HAP-1 (cell line): ENCODE data around the gene ZRANB3.
"Not testable (repeated sequence)": the region's sequence is repeated elsewhere in the genome, so short reads cannot be mapped to it uniquely, and the experiment has no call there.

Source experiments
- DNase-seq, 2 experiments: peaks; one replicate each; pipeline ENCODE4 v3.0.0-alpha.2; 2016 to 2020; ENCODE audit warnings: low spot score in 2 of 2
- H3K27me3 ChIP-seq: fragments of 250-450 bp; sonication (Bioruptor Pico); 2 replicates; pipeline ENCODE4 v1.5.1; 2020; ENCODE audit warnings: low read depth, mild to moderate bottlenecking, moderate library complexity
- H3K36me3 ChIP-seq: fragments of 250-450 bp; sonication (Bioruptor Pico); replicated peaks from 2 replicates; pipeline ENCODE4 v1.5.1; 2020; ENCODE audit warnings: mild to moderate bottlenecking
- H3K4me1 ChIP-seq: fragments of 250-450 bp; sonication (Bioruptor Pico); 2 replicates; pipeline ENCODE4 v1.5.1; 2020; ENCODE audit warnings: mild to moderate bottlenecking
- H3K4me3 ChIP-seq: fragments of 250-450 bp; sonication (Bioruptor Pico); 2 replicates; pipeline ENCODE4 v1.5.1; 2020; ENCODE audit warnings: mild to moderate bottlenecking, moderate library complexity
- H3K9me3 ChIP-seq: fragments of 250-450 bp; sonication (Bioruptor Pico); 2 replicates; pipeline ENCODE4 v1.5.1; 2020; ENCODE audit warnings: mild to moderate bottlenecking, moderate library complexity
- in situ Hi-C: fragments of 300-500 bp; cut with MboI; formaldehyde crosslinking; loops from 3 replicates; pipeline ENCODE4 v1.14.3; 2020; ENCODE audit warnings: low sequenced_read_pairs, inconsistent platforms, mixed read lengths

The ZRANB3 gene

GRCh38 chr2:135130751-135131150, 400.3 kb downstream of the ZRANB3 start:
- H3K4me1 ChIP-seq = peaks cover 3% of the 10 kb centered on the region; the same call in 1 of the 2 replicates
- in situ Hi-C loops = no loop called here
- no peaks in the 10 kb centered on the region for H3K27me3 ChIP-seq
- H3K36me3 ChIP-seq = peaks cover 42% of the 10 kb centered on the region
- H3K9me3 ChIP-seq = no peaks in the 10 kb centered on the region
- no peak overlapping the region for H3K4me3 ChIP-seq
- DNase-seq = no peak

GRCh38 chr2:135125940-135126339, 405.1 kb downstream of the ZRANB3 start:
- in situ Hi-C loops = no loop called here
- H3K9me3 ChIP-seq = no peaks in the 10 kb centered on the region
- peaks cover 20% of the 10 kb centered on the region for H3K36me3 ChIP-seq
- H3K4me3 ChIP-seq = no peak overlapping the region
- no peaks in the 10 kb centered on the region for H3K27me3 ChIP-seq
- DNase-seq = no peak
- no peaks in the 10 kb centered on the region for H3K4me1 ChIP-seq

GRCh38 chr2:135124924-135125886, 405.8 kb downstream of the ZRANB3 start:
- no peak overlapping the region for H3K4me3 ChIP-seq
- H3K9me3 ChIP-seq = no peaks in the 10 kb centered on the region
- no peaks in the 10 kb centered on the region for H3K4me1 ChIP-seq
- H3K27me3 ChIP-seq = no peaks in the 10 kb centered on the region
- H3K36me3 ChIP-seq = peaks cover 17% of the 10 kb centered on the region
- no peak for DNase-seq
- in situ Hi-C loops = no loop called here

- DNase-seq, H3K27me3 ChIP-seq, H3K4me1 ChIP-seq, in situ Hi-C loops, H3K4me3 ChIP-seq, H3K9me3 ChIP-seq: not testable (repeated sequence)
- peaks cover 14% of the 10 kb centered on the region for H3K36me3 ChIP-seq
These were observed 409.4 kb downstream of the ZRANB3 start for GRCh38 chr2:135121658-135122039.

- H3K27me3 ChIP-seq = no peaks in the 10 kb centered on the region
- peaks cover 9% of the 10 kb centered on the region for H3K36me3 ChIP-seq
- in situ Hi-C loops = no loop called here
- H3K4me1 ChIP-seq = no peaks in the 10 kb centered on the region
- no peak for DNase-seq
- no peak overlapping the region for H3K4me3 ChIP-seq
- no peaks in the 10 kb centered on the region for H3K9me3 ChIP-seq
These were observed 409.9 kb downstream of the ZRANB3 start for GRCh38 chr2:135121016-135121657.

- H3K4me1 ChIP-seq = no peaks in the 10 kb centered on the region
- no peaks in the 10 kb centered on the region for H3K36me3 ChIP-seq
- H3K9me3 ChIP-seq = no peaks in the 10 kb centered on the region
- no peak for DNase-seq
- no peaks in the 10 kb centered on the region for H3K27me3 ChIP-seq
- H3K4me3 ChIP-seq = no peak overlapping the region
- in situ Hi-C loops = no loop called here
These were observed 411.4 kb downstream of the ZRANB3 start for GRCh38 chr2:135119582-135119981.

GRCh38 chr2:135113322-135113721, 417.7 kb downstream of the ZRANB3 start:
- in situ Hi-C loops = no loop called here
- H3K27me3 ChIP-seq = no peaks in the 10 kb centered on the region
- no peak overlapping the region for H3K4me3 ChIP-seq
- no peaks in the 10 kb centered on the region for H3K9me3 ChIP-seq
- DNase-seq = no peak
- H3K4me1 ChIP-seq = 0 out of 2 replicates have a peak, but pooled peaks cover 4% of the 10 kb centered on the region
- H3K36me3 ChIP-seq = no peaks in the 10 kb centered on the region; the same call in 1 of the 2 replicates

GRCh38 chr2:135105513-135106316, 425.3 kb downstream of the ZRANB3 start:
- H3K27me3 ChIP-seq, in situ Hi-C loops, H3K4me3 ChIP-seq, H3K36me3 ChIP-seq, DNase-seq, H3K4me1 ChIP-seq, H3K9me3 ChIP-seq: not testable (repeated sequence)

- in situ Hi-C loops = no loop called here
- no peak for DNase-seq
- no peak overlapping the region for H3K4me3 ChIP-seq
These were observed 427.2 kb downstream of the ZRANB3 start for GRCh38 chr2:135103843-135104242.

GRCh38 chr2:135099802-135100483, 431.1 kb downstream of the ZRANB3 start:
- no peak overlapping the region for H3K4me3 ChIP-seq
- no peaks in the 10 kb centered on the region for H3K27me3 ChIP-seq
- in situ Hi-C loops = no loop called here
- no peaks in the 10 kb centered on the region for H3K4me1 ChIP-seq
- no peak for DNase-seq
- H3K9me3 ChIP-seq = peaks cover 2% of the 10 kb centered on the region; the same call in 1 of the 2 replicates
- peaks cover 13% of the 10 kb centered on the region; the same call in 1 of the 2 replicates for H3K36me3 ChIP-seq

More at GRCh38 chr2:135103843-135104242, 427.2 kb downstream of the ZRANB3 start:
- H3K9me3 ChIP-seq = peaks cover 2% of the 10 kb centered on the region; the same call in 1 of the 2 replicates
- H3K27me3 ChIP-seq = no peaks in the 10 kb centered on the region
- no peaks in the 10 kb centered on the region for H3K4me1 ChIP-seq
- H3K36me3 ChIP-seq = peaks cover 9% of the 10 kb centered on the region; the same call in 1 of the 2 replicates

GRCh38 chr2:135097532-135098231, 433.3 kb downstream of the ZRANB3 start:
- in situ Hi-C loops = no loop called here
- DNase-seq = no peak
- Histone ChIP-seq H3K36me3 (peaks cover 12% of the 10 kb centered on the region; the same call in 1 of the 2 replicates), H3K4me3 (no peak overlapping the region), H3K4me1 (no peaks in the 10 kb centered on the region), H3K27me3 (no peaks in the 10 kb centered on the region), H3K9me3 (no peaks in the 10 kb centered on the region)

GRCh38 chr2:135096665-135097446, 434.2 kb downstream of the ZRANB3 start:
- H3K36me3 ChIP-seq = peaks cover 12% of the 10 kb centered on the region; the same call in 1 of the 2 replicates
- no peaks in the 10 kb centered on the region for H3K27me3 ChIP-seq
- H3K4me3 ChIP-seq = no peak overlapping the region
- in situ Hi-C loops = no loop called here
- DNase-seq = no peak
- H3K4me1 ChIP-seq = no peaks in the 10 kb centered on the region
- H3K9me3 ChIP-seq = no peaks in the 10 kb centered on the region
